Activated CD4-positive, alpha-beta T cell treated with anti-CD3 and anti-CD28 coated beads, Interleukin-2, amount 50 U/mL, for 24 hours (primary cell): ENCODE measurements around the gene TVP23A.

ENCODE experiments used
- DNase-seq, 2 donors: peaks; one replicate each; pipeline ENCODE4 v3.0.0-alpha.2; 2020; ENCODE audit warnings: low read depth in 1 of 2, low spot score in 1 of 2

Gene TVP23A

DNA sequence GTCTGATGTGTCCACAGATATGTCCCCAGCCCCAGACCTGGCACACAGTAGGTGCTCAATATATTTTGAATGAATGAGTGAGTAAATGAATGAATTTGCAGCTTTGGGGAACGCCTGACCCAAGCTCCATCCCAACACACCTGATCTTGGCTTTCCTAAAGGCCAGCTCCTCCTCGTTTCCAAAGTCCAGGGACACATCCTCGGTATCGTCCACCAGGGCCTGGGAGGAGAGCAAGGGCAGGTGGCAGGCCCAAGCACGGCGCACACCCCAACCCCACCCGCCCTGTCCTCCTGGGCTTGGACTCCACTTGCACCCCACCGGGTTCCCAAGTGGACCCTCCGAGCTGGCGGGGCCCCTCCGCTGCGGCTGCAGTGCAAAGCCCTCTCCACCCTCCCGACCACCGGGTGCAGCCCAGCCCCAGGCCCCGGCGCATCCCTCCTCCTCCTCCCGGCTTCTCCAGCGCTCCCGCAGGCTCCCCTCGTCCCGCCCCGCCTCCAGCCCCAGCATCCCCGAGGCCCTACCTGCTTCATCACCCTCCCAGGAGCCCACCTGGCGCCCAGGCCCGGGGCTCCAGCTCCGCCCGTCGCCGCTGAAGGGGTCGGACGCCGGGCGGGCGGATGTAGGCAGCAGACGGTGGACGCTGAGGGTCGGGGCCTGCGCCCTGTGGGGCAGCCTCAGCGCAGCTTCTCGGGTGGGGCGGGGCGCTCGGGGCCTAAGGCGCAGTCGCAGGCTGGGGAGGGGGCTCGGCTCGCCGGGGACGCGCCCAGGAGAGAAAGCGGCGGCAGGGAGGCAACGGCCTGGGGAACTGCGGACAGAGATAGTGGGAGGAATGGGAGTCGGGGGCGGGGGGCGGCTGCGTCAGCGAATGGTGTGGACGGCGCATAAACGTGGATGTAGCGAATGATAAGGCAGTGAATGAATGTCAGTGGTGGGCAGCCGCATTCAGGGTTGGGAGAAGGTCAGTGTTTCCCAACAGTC is at the start of gene TVP23A:
TSS of gene TVP23A (minus strand) at position 832 of the 979 bp plus-strand sequence. CDS start at position 531, 301 bp downstream.
- DNase-seq, result no peak

DNA sequence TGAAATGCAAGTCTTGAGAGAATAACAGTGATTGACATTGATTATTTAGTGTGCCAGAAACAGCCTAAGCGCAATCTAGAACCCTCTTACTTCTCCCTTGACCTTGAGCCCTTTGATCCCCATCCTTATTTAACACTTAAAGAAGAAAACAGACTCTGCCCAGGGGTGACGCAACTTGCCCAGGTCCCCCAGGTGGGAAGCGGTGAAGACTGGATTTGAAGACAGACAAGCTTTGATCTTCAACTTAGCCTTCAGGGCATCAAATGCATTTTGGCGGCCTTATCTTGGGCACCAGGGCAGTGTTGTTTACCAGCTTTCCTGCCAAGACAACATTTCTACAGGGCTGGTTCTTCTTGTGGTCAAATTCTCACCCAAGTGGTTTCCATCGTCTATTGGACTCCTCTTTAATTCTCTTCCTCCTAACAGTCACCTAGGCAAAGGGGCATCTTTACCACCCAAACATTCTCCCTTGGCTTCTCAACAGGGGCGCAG is 49.6 kb upstream of the TVP23A start:
- no peak for DNase-seq

DNA sequence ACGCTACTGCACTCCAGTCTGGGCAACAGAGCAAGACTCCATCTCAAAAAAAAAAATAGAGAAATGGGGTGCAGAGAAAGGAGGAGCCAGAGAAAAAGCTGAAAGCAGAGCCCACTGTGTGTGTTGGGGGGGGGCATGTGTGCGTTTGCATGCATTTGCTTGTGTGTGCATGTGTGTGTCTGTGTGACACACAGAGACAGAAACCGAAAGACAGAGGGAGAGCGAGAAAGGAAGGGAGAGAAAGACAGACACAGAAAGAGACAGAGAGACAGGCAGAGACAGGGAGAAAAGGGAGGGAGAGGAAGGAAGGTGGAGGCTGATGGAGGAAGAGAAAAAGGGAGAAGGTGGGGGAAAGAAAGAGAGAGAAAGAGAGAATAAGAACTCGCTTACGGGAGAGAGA is 48.6 kb upstream of the TVP23A start:
- DNase-seq, result no peak

DNA sequence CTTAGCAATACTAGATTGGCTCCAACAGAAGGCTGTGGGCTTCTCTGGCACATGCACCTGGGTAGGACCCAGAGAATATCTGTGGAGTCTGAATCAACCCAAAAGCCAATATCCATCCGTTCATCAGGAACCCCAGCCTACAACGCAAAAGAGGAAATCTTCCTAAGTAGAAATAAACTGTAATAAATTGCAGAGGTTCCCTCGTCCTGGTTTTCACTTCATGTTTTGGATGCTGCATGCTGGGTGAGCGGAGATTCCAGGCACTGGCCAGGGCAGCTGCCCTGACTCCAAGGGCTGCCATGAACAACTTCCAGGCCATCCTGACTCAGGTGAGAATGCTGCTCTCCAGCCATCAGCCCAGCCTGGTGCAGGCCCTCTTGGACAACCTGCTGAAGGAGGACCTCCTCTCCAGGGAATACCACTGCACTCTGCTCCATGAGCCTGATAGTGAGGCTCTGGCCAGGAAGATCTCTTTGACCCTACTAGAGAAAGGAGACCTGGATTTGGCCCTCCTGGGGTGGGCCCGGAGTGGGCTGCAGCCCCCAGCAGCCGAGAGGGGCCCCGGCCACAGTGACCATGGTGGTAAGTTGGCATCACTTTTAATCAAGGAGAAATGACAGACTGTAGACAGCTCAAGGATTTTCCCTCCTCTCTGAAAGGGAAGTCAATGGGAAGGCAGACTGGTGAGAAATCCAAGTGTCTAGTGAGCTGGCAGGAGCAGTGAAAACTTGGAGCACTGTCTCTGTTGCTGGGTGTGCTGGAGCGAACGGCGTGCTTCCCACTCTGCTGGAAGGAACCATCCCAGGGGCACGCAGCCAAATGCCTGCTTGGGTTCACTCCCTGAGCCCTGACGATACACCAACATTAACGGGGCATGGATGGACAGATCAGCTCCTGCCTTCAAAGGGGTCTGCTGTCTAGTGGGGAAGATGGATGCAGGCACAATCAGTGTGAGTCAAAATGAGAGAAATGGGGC is 47.7 kb upstream of the TVP23A start:
- DNase-seq, result no peak

DNA sequence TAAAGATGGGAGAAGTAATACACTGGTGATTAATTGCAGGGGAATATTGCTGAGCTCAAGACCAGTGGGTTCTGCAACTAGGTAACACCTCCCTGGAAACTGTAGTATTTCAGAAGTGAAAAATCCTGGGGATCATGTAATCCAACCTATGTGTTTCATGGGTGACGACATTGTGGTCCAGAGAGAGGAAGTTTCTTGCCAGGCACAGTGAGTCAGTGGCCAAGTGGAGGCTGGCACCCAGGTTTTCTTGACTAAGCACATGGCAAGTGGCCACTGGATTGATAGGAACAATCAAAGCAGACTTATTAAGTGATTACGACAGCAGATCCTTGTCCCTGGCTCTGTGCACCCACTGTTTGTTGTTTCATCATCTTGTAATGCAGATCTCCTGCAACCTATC is 43.8 kb upstream of the TVP23A start:
- DNase-seq, result no peak

DNA sequence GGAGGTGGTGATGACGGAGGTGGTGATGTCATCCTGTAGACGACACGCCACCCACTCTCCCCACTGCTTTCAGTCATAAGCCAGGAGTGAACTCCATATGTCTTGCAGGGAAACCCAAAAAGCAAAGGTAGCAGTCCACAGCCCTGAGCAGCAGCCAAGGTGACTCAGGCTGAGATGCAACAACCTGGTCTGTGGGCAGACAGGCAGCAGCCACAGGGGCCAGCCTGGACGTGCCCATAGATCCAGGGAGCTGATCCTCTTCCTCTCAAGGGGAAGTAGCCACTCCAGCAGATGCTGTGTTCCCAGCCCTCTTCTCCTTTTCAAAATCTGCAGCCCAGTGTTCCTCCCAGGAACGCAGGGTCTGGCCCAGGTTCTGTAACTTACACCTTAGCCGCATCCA is 41.1 kb upstream of the TVP23A start:
- no peak for DNase-seq

DNA sequence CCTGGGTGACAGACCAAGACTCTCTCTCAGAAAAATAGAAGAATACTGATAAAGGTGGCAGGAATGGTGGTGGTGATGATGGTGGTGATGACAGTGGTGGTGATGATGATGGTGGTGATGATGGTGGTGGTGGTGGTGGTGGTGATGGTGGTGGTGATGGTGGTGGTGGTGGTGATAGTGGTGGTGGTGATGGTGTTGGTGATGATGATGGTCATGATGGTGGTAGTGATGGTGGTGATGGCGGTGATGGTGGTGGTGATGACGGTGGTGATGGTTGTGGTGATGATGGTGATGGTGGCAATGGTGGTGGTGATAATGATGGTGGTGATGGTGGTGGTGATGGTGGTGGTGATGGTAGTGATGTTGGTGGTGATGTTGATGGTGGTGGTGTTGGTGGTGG is 40.4 kb upstream of the TVP23A start:
- DNase-seq, result no peak

DNA sequence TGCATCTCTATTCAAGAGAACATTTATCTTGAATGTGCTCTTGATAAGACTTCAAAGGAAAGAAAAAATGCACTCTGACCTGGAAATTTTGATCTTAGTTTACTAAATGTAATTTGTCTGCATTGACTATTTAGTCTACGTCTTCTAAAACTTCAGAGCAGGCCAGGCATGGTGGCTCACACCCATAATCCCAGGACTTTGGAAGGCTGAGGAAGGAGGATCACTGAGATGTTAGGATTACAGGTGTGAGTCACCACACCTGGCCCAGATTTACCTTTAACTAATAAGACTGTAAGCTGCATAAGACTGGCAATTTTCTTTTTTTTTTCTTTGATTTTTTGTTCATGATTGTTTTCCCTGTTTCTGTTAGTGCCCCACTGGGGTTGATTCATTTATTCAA is 39.6 kb upstream of the TVP23A start:
- no peak for DNase-seq

DNA sequence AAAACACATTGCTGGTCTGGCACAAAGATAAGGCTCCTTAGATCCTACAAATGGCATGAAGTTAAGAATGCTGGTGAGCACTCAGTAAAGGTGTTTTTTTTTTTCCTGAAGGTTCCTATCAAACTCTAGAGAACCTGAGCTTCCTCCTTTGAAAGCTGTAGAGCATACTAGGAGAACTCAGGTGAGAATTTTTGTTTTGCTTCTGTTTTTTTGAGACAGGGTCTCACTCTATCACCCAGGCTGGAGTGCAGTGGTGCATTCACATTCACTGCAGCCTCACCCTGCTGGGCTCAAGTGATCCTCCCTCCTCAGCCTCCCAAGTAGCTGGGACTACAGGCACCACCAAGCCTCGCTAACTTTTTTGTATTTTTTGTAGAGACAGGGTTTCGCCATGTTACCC is 37.4 kb upstream of the TVP23A start:
- DNase-seq, result no peak

DNA sequence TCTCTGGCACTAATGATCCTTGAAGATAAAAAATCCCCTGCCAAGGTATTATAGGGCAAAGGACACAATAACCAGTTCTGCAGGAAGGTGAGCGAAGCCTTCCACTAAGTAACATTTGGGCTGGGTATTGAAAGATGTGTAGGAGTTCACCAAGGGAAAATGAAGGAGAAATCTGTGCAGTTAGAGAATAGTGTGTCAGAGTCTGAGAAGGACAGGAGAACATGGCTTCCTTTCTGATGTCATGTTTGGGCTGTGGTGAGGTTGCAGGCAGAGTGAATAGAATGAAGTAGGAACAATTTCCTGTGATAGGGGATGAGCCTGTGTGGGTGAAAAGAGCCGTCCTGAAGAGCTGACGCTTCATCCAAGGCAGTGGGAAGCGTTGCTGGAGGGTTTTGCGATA is 34.4 kb upstream of the TVP23A start:
- DNase-seq, result no peak

DNA sequence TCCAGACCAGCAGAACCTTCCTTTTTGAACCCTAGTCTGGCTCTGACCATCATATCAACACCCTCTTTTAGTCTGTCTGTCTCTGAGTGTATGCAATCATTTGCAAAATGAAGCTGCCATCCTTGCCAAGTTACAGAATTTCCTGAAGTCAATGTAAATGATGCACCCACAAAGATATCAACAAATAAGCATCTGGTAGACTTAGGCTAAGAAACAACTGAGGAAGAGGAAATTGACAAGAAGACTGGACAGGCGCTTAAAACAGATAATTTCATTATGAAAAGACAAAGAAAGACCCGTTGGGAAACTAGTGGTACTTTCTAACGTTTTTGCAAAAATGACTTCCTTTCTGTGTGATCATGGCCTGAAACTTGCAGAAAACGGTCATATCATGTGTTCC is 33.7 kb upstream of the TVP23A start:
- no peak for DNase-seq

DNA sequence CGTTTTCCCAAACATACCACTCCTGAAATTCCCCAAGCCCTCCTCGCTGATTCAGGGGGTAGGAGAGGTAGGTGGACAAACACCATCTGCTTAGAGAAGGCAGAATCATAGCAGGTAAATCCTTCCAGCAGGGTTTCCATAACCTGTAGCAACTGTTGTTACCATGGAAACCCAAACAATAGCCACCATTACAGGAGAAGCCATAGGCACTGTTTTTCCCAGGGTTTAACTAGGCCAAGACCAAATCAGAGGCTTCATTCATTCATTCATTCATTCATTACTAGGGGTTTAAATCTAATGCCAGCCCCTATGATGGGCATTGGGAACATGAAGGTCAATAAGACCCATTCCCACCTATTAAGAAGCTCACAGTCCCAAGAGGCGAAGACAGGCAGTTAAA is 32.9 kb upstream of the TVP23A start:
- no peak for DNase-seq

DNA sequence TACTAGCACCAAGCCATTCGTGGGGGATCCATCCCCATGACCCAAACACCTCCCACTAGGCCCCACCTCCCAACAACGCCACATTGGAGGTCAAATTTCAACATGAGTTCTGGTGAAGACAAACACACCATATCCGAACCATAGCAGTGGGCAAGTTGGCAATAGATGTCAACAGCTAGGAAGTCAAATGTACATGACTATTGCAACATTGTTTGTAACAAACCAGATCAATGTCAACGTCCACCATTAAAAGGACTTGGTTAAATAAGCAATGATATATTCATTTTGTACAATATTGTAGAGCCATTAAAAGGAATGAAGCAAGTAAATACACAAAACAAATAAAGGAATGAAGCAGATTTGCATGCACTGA is 31.9 kb upstream of the TVP23A start:
- DNase-seq, result no peak

DNA sequence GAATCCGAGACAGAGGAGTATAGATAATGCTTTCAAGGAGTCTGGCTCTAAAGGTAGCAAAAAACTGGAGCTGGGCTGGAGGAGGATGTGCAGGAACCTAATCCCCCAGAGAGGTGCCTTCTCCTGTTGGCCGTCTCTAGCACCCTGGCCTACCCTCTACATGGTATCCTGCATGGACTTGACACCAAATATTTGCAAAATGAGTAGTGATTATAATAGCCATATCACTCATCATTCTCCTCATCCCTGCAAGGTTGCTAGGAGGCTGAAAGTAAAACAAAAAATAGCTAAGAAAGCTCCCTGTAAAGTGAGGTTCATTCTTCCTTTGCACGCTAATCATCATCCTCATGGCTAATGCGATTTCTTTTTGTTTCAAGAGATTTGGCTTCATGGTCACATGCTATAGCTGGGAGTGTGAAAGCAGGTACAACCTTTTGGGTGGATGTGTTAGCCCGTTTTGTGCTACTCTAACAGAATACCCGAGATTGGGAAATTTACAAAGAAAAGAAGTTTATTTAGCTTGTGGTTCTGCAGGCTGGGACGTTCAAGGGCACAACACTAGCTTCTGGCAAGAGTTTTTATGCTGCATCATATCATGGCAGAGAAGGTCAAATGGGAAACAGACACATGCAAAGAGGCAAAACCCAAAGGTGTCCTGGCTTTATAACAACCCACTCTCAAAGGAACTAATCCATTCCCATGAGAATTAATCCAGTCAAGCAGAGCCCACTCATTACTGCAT is 31.3 kb upstream of the TVP23A start:
- DNase-seq, result no peak

DNA sequence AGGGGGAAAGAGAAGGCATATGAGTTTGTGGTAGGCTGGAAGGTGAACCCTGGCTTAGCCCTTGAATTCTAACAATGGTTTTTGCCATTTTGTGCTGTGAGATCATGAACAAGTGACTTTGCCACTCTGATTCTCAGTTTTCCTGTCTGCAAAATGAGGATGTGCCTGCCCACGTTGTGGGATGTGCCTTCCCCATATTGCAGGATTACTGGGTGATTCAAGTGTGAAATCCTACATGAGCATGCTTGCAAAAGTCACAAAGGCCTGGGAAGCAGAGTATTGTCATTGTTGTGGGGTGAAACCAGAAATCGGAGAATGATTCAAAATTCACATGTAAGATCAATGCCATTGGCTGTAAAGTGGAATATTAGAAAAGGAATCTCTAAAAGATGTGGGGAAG is 28.6 kb upstream of the TVP23A start:
- no peak for DNase-seq

DNA sequence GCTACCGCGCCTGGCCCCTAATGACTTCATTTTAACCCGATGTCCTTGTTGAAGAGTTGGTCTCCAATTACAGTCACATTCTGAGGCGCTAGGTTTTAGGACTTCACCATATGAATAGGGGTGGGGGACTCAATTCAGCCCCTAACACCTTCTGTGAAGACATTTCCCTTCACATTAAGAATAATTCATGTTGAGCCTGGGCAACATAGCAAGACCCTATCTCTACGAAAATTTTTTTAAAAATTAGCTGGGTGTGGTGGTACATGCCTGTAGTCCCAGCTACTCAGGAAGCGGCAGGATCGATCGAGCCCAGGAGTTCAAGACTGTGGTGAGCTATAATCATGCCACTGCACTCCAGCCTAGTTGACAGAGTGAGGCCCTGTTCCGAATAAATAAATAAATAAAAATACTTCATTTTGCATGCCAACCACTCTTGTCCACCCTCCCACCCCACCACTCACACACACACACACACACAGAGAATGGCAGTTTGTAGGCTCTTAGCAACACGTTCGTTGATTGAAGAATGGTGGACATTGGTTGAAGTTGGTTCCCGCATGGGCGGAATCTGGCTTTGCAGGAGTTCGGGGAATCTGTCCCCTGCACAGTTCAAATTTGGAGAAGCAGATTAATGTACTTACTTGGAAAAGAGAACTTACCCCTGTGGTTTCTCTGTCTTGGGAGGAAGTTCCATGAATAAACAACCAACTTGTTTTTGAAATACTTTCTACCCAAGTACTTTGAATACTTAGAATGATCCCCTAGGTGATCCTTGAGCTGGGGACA is 27.8 kb upstream of the TVP23A start:
- DNase-seq, result no peak

DNA sequence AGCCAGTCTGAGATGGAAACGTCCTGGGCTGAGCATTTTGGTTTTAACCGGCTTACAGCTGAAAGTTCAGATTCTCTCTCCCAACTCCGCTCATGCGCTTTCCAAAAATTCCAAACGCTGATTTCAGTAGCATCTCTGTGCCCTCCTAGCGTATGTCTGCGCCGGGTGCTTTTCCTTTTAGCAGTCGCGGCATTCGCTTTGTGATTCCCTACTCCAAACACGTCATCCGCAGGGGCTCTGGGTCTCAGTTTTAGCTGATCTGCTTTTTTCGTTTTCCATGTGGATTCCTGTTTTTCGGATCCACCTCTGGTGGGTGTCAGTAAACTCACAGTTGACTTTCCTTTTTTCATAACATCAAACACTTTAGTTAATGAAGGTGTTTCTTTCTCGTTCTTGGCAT is 22.1 kb upstream of the TVP23A start:
- no peak for DNase-seq

DNA sequence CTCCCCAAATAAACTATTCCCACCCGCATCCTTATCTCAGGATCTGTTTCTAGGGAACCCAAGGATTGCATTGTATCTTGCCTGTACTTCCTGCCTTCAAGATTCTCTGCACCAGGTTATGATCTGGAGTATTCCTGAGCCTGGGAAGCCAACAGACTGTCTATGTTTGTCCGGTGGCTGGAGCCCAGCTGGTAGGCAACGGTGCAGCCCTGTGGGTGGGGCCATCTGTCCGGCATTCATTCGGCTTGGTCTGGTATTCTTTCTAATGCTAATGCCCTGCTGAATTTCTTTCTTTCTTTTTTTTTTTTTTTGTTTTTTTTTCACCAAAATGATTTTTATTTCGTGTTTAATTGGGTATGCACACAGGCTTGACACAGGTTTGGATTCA is 20.7 kb upstream of the TVP23A start:
- no peak for DNase-seq

DNA sequence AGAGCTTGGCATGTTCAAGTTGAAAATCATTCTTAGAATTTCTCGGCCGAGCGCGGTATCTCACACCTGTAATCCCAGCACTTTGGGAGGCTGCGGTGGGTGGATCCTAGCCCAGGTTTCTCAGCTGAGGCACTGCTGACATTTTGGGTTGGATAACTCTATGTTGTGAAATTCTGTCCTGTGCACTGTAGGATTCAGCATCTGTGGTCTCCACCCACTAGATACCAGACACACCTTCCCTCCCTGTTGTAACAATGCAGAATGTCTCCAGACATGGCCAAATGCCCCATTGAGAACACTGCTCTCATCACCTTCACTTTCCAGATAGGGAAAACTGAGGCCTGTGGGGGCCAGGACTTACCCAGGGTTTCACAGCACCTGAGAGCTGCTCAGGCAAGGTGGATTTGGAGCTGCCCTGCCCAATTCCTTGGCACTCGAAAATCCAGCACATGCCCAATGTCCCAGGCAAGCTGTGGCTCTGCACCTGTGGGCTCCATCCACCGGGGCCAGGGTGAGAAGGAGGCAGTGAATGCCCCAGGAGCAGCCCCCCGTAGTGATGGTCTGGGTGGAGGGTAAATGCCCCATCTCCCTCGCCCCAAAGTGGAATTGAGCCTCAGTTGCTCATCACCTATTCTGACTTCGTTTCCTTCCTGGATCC is 20.2 kb upstream of the TVP23A start:
- DNase-seq, result no peak
